ENCODE data around the gene NPAS1.
"Not testable (repeated sequence)": the region's sequence is repeated elsewhere in the genome, so short reads cannot be mapped to it uniquely, and the experiment has no call there.

The NPAS1 gene

GRCh38 chr19:47044946-47045866 is 25.6 kb downstream of the NPAS1 start:
- no peak for DNase-seq (ENCODE audit: low read depth in 1 of 2, low spot score in 1 of 2)

GRCh38 chr19:47045867-47046470 is 26.3 kb downstream of the NPAS1 start:
- no peak for DNase-seq (ENCODE audit: low read depth in 1 of 2, low spot score in 1 of 2)

- DNase-seq (ENCODE audit: low read depth in 1 of 2, low spot score in 1 of 2), result no peak
Measured at GRCh38 chr19:47047272-47047762, 27.7 kb downstream of the NPAS1 start.

GRCh38 chr19:47047763-47048405 is 28.2 kb downstream of the NPAS1 start:
- DNase-seq (ENCODE audit: low read depth in 1 of 2, low spot score in 1 of 2), result peak; percentile 40 to 61

GRCh38 chr19:47049307-47049700 is 29.7 kb downstream of the NPAS1 start:
- DNase-seq (ENCODE audit: low read depth in 1 of 2, low spot score in 1 of 2), result no peak

- DNase-seq (ENCODE audit: low read depth in 1 of 2, low spot score in 1 of 2), result not testable (repeated sequence)
Measured at GRCh38 chr19:47050562-47050961, 30.9 kb downstream of the NPAS1 start.

- DNase-seq (ENCODE audit: low read depth in 1 of 2, low spot score in 1 of 2), result no peak
Measured at GRCh38 chr19:47056411-47056810, 36.8 kb downstream of the NPAS1 start.

GRCh38 chr19:47057328-47057727 is 37.7 kb downstream of the NPAS1 start:
- no peak for DNase-seq (ENCODE audit: low read depth in 1 of 2, low spot score in 1 of 2)

GRCh38 chr19:47058621-47059022 is 39.0 kb downstream of the NPAS1 start:
- DNase-seq (ENCODE audit: low read depth in 1 of 2, low spot score in 1 of 2), result no peak

- no peak for DNase-seq (ENCODE audit: low read depth in 1 of 2, low spot score in 1 of 2)
Measured at GRCh38 chr19:47063874-47064273, 44.2 kb downstream of the NPAS1 start.

GRCh38 chr19:47065242-47065641 is 45.6 kb downstream of the NPAS1 start:
- DNase-seq (ENCODE audit: low read depth in 1 of 2, low spot score in 1 of 2), result no peak

GRCh38 chr19:47066376-47067214 is 47.0 kb downstream of the NPAS1 start:
- no peak for DNase-seq (ENCODE audit: low read depth in 1 of 2, low spot score in 1 of 2)

- DNase-seq (ENCODE audit: low read depth in 1 of 2, low spot score in 1 of 2), result no peak
Measured at GRCh38 chr19:47067215-47067847, 47.7 kb downstream of the NPAS1 start.

- DNase-seq (ENCODE audit: low read depth in 1 of 2, low spot score in 1 of 2), result no peak
Measured at GRCh38 chr19:47068246-47068645, 48.6 kb downstream of the NPAS1 start.

GRCh38 chr19:47068876-47069406 is 49.3 kb downstream of the NPAS1 start:
- DNase-seq (ENCODE audit: low read depth in 1 of 2, low spot score in 1 of 2), result no peak

GRCh38 chr19:47069795-47070194 is 50.2 kb downstream of the NPAS1 start:
- DNase-seq (ENCODE audit: low read depth in 1 of 2, low spot score in 1 of 2), result no peak

- DNase-seq (ENCODE audit: low read depth in 1 of 2, low spot score in 1 of 2), result no peak
Measured at GRCh38 chr19:47070756-47071155, 51.1 kb downstream of the NPAS1 start.

- DNase-seq (ENCODE audit: low read depth in 1 of 2, low spot score in 1 of 2), result no peak
Measured at GRCh38 chr19:47071731-47072130, 52.1 kb downstream of the NPAS1 start.

GRCh38 chr19:47072323-47072722 is 52.7 kb downstream of the NPAS1 start:
- no peak for DNase-seq (ENCODE audit: low read depth in 1 of 2, low spot score in 1 of 2)

GRCh38 chr19:47073574-47073973 is 53.9 kb downstream of the NPAS1 start:
- DNase-seq (ENCODE audit: low read depth in 1 of 2, low spot score in 1 of 2), result no peak
